ENCODE results near the gene PAPPA2.

DNA sequence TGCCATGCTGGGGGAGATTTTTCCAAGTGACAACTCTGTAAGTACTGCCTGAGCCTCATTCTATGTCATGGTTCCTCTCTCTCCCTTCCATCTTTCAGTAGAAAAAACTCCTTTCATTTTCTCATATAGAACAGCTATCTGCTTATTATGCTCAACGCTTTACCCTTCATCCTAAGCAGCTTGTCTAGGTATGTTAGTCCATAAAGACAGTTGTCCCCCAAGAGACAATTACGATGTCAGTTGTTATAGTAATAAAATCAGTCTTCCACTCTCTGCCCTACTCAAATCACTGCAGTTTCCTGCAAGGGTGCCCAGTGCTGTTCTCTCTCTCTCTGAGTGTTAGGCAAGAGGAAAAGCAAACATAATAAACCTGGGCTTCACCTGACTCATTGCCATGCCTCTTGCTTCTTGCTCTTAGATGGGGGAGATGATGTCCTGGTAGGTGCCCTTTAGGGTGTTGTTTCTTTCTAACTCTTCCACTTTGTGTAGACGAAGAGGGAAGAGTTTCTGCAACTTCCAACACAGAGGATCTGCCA lies 59.4 kb downstream of the PAPPA2 start:
- TF ChIP-seq, protein P1, sequence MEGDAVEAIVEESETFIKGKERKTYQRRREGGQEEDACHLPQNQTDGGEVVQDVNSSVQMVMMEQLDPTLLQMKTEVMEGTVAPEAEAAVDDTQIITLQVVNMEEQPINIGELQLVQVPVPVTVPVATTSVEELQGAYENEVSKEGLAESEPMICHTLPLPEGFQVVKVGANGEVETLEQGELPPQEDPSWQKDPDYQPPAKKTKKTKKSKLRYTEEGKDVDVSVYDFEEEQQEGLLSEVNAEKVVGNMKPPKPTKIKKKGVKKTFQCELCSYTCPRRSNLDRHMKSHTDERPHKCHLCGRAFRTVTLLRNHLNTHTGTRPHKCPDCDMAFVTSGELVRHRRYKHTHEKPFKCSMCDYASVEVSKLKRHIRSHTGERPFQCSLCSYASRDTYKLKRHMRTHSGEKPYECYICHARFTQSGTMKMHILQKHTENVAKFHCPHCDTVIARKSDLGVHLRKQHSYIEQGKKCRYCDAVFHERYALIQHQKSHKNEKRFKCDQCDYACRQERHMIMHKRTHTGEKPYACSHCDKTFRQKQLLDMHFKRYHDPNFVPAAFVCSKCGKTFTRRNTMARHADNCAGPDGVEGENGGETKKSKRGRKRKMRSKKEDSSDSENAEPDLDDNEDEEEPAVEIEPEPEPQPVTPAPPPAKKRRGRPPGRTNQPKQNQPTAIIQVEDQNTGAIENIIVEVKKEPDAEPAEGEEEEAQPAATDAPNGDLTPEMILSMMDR (IDR thresholded peaks at IDR 0.05; ENCODE audit: low read depth, low read length), result no peak
- TF ChIP-seq EZH2phosphoT487 (IDR thresholded peaks at IDR 0.05; ENCODE audit: low read depth), result no peak

All from OCI-LY3 (cell line).